ENCODE results near the gene SPAG6. TPM values are rescaled to one million over a fixed set of nuclear protein-coding genes. Genes with fewer than 3 reads are reported as not detected.

SPAG6 gene
- polyA plus RNA-seq, 4 donors = 0.04 to 0.27 (median 0.06) TPM; not detected in 1

GRCh38 chr10:22463255-22463654 is 118.0 kb downstream of the SPAG6 start:
- no peaks in the 10 kb centered on the region for H3K4me1 ChIP-seq (ENCODE audit: control insufficient read depth in 3 of 3, insufficient read depth in 2 of 3, low read depth in 1 of 3, low read length in 2 of 3)
- H3K4me3 ChIP-seq (ENCODE audit: low read depth in 1 of 3, low read length in 3 of 3) = no peak overlapping the region
- H3K27ac ChIP-seq (ENCODE audit: low read depth in 1 of 3, low read length in 2 of 3) = no peak overlapping the region
- DNase-seq (no peak), FAIRE-seq (no peak)
- 80 to 88% (median 83%) methylated on average over 4 of the region's 4 CpGs for WGBS, 3 donors
- no peaks in the 10 kb centered on the region for H3K9me3 ChIP-seq (ENCODE audit: control insufficient read depth in 2 of 2, insufficient read depth in 1 of 2, low read depth in 1 of 2, low read length in 1 of 2)
- H3K27me3 ChIP-seq (ENCODE audit: control insufficient read depth in 3 of 3, insufficient read depth in 3 of 3, low read length in 3 of 3) = no peaks in the 10 kb centered on the region
- no peaks in the 10 kb centered on the region for H3K36me3 ChIP-seq (ENCODE audit: control insufficient read depth in 3 of 3, insufficient read depth in 2 of 3, low read depth in 1 of 3, low read length in 3 of 3)

DNA sequence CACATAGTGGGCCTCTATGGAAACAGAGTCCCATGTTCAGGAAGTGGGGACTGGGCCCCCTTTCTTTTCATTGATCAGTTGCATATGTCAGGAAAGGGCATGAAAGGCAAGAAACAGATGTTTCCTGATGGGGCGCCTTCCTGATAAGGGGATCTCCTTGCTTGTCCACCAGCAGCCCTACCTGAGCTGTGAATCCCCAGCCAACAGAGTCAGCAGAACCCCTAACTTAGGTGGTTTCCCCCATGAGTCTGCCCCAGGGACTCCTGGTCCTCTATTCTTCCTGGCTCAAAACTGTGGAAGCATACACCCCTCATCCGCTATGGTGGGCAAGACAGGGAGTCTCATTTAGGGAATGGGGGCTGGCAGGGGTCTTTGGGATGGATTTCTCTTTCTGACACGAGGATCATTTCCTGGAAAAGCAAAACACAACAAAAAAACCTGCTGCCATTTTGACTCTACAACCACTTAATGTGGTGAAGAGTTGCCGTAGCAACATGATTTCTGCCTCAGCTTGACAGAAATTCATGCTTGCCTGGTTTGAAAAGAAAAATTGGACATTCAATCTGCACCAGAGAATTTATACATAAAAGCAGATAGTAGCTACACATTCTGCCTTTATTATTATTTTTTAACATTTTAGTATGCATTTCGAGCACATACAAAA is 119.8 kb downstream of the SPAG6 start:
- Histone ChIP-seq H3K4me3 (ENCODE audit: low read depth in 1 of 3, low read length in 3 of 3) (no peak overlapping the region), H3K27me3 (ENCODE audit: control insufficient read depth in 3 of 3, insufficient read depth in 3 of 3, low read length in 3 of 3) (peaks cover 0 to 4% (median 0%) of the 10 kb centered on the region in 3 donors), H3K9me3 (ENCODE audit: control insufficient read depth in 2 of 2, insufficient read depth in 1 of 2, low read depth in 1 of 2, low read length in 1 of 2) (no peaks in the 10 kb centered on the region), H3K27ac (ENCODE audit: low read depth in 1 of 3, low read length in 2 of 3) (no peak overlapping the region), H3K4me1 (ENCODE audit: control insufficient read depth in 3 of 3, insufficient read depth in 2 of 3, low read depth in 1 of 3, low read length in 2 of 3) (no peaks in the 10 kb centered on the region), H3K36me3 (ENCODE audit: control insufficient read depth in 3 of 3, insufficient read depth in 2 of 3, low read depth in 1 of 3, low read length in 3 of 3) (no peaks in the 10 kb centered on the region)
- 83 to 92% (median 89%) methylated on average over 5 of the region's 5 CpGs for WGBS, 3 donors
- no peak for DNase-seq
- FAIRE-seq = no peak

DNA sequence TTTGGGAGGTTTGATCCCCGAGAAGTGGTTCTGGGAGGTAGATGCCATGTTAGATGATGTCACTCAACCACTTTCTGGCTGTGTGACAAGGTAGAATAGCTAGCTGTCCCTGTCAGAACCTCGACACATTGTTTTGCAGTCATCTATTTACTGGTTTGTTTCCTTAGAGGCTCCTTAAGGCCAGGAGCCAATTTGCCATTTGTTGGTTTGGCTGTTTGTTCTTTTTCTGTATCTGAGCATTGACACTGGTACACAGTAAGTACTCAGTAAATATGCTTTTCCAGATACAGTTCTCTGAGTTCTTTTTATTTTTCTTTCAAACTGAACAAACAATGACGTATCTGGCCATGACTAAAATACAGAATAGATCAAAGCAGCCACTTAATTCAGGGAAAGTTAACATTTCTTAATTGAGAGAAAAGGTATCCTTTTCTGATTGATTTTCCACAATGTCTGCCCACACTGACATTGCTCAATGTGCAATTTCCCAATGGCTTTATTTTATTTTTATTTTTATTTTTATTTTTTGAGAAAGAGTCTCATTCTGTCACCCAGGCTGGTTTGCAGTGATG is 121.6 kb downstream of the SPAG6 start:
- no peak for DNase-seq
- peaks cover 0 to 11% (median 6%) of the 10 kb centered on the region in 3 donors for H3K27me3 ChIP-seq (ENCODE audit: control insufficient read depth in 3 of 3, insufficient read depth in 3 of 3, low read length in 3 of 3)
- WGBS, 3 donors = 74 to 82% (median 79%) methylated on average over 3 of the region's 3 CpGs
- H3K4me3 ChIP-seq (ENCODE audit: low read depth in 1 of 3, low read length in 3 of 3) = no peak overlapping the region
- H3K4me1 ChIP-seq (ENCODE audit: control insufficient read depth in 3 of 3, insufficient read depth in 2 of 3, low read depth in 1 of 3, low read length in 2 of 3) = no peaks in the 10 kb centered on the region
- H3K36me3 ChIP-seq (ENCODE audit: control insufficient read depth in 3 of 3, insufficient read depth in 2 of 3, low read depth in 1 of 3, low read length in 3 of 3) = no peaks in the 10 kb centered on the region
- no peak overlapping the region for H3K27ac ChIP-seq (ENCODE audit: low read depth in 1 of 3, low read length in 2 of 3)
- FAIRE-seq = no peak
- H3K9me3 ChIP-seq (ENCODE audit: control insufficient read depth in 2 of 2, insufficient read depth in 1 of 2, low read depth in 1 of 2, low read length in 1 of 2) = no peaks in the 10 kb centered on the region

Other genes with a start within 250 kb of the SPAG6 start
- not detected for gene EBLN1, start 127.5 kb upstream of the SPAG6 start, polyA plus RNA-seq
- 10 to 100 TPM; 44.3 to 71.8 (median 66.9) TPM for gene COMMD3, start 29.1 kb upstream of the SPAG6 start, polyA plus RNA-seq
- gene BMI1, start 24.4 kb upstream of the SPAG6 start, polyA plus RNA-seq = 10 to 100 TPM; 10.3 to 31.4 (median 19.6) TPM

All from small intestine (tissue), 7 donors.